Measurements from ENCODE around the gene MRM1.
"Not testable (repeated sequence)": the region's sequence is repeated elsewhere in the genome, so short reads cannot be mapped to it uniquely, and the experiment has no call there.

MRM1 gene

DNA sequence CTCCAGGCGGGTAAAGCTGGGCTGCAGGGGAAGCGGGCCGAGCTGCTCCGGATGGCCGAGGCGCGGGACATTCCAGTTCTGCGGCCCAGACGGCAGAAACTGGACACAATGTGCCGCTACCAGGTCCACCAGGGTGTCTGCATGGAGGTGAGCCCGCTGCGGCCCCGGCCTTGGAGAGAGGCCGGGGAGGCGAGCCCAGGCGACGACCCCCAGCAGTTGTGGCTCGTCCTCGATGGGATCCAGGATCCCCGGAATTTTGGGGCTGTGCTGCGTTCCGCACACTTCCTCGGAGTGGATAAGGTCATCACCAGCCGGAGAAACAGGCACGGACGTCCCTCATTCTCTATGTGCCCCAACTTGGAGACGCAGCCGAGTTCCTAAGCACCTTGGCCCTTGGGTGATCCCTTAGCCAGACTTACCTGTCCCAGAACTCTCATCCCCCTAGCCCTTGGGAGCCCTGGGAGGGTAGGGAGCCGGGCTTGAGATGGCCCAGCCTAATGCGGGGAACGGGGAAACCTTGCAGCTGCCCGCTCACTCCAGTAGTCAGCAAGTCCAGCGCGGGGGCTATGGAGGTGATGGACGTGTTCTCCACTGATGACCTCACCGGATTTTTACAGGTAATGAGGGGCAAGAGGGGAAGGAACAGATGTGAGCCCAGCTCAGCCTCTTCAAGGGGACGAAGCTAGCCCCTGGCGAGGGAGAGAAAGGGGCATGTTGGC is 806 bp downstream of the MRM1 start:
- no peak for DNase-seq

DNA sequence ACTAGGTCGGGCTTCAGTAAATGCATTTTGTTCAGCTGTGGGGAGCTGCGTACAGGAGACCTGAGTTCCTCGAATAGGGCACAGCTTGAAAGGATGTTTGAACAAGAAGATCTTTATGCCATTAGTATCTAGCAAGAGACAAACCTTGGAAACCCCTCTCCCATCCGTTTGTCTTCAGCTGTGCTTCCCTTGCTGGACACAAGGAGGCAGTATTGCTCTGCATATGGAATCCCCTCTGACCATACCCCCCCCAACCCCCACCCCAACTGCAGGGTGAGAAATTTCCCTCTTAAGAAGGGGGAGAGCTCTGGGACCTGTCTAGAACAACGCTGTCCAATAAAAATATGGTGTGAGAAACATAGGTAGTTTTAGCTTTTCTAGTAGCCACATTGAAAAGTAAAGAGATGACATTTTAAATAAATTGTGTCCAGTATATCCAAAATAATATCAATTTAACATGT is 1.6 kb downstream of the MRM1 start:
- peak; percentile 69 for DNase-seq

DNA sequence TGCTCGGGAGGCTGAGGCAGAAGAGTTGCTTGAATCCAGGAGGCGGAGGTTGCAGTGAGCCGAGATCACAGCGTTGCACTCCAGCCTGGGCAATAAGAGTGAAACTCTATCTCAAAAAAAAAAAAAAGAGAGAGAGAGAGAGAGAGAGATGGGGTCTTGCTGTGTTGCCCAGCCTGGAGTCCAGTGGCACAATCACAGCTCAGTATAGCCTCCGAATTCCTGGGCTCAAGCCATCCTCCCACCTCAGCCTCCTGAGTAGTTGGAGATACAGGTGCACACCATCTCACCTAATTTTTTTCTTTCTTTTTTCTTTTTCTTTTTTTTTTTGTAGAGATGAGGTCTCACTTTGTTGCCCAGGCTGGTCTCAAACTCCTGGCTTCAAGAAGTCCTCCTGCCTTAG is 3.6 kb downstream of the MRM1 start:
- DNase-seq, result not testable (repeated sequence)

DNA sequence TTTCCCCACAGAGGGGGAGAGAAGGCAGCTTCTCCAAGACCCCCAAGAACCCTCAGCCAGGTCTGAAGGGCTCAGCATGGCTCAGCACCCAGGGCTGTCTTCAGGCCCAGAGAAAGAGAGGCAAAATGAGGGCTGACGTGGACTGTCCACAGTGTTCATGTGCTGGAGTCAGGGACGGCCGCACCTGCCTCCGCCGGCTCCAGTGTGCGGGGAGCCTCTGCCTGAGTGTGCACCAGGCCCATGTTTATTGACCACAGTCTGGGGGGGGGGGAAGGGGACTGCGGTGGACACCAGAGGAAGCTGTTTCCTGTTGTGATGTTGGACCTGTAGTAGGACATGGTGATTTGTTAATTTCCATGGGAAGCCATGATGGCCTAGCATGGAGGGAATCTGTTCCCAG is 6.9 kb downstream of the MRM1 start:
- DNase-seq, result no peak

DNA sequence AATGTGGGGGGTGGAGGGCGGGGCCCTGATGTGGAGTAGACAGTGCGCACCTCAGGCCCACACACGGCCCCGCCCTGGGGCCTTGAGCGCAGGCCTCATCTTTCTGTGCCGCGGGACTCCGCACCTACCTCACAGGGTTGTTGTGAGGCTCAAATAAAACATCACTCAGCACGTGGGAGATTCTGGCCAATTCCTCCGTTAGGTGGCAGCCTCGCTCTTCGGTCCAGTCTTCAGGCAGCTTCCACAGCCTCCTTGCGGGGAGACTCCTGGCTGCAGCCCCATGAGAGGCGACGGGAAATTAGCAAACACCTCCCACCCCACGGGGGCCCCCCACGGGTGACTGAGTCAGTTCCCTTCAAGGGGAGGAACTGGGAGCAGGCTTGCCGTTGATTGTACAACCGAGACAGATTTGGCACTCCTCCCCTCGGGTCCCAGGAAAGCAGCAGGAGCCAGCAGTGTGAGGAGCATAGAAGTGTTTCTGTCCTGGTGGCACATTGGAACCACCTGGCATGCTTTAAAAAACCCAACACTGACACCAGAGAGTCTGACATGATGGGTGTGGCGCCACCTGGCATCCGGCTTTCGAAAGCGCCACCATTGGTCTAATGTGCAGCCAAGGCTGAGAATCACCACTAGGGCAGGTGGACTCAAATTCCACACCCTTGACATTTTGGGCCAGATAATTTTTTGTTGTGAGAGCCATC is 7.6 kb downstream of the MRM1 start:
- DNase-seq, result peak; percentile 19

DNA sequence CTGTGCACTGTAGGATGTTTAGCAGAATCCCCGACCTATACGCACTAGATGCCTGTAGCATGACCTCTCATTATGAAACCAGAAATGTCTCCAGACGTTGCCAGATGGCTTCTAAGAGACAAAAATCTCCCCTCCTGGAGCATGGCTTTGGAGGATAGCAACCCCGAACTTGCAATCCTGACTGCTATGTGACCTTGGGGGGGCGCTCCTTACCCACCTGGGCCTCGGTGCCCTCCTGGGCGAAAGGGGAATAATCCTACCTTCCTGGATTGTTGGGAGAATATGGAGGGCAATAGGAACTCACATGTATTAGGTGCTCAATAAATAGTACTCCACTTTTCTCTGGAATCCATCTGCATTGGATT is 8.1 kb downstream of the MRM1 start:
- DNase-seq, result no peak

DNA sequence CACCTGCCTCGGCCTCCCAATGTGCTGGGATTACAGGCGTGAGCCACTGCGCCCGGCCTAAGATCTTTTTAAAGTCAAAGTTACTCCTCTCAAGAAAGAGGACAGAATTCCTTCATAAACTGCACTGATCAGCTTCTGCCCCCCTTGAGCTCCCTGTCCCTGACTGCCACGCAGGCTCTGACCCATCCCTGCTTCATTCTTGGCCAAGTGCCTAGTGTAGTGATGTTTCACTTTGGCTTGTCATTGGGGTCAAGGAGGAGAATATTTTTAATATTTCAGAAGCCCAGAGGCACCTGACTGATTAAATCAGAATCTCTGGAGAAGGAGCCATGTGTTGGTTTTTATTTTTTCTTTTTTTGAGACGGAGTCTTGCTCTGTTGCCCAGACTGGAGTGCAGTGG is 9.1 kb downstream of the MRM1 start:
- DNase-seq, result no peak

DNA sequence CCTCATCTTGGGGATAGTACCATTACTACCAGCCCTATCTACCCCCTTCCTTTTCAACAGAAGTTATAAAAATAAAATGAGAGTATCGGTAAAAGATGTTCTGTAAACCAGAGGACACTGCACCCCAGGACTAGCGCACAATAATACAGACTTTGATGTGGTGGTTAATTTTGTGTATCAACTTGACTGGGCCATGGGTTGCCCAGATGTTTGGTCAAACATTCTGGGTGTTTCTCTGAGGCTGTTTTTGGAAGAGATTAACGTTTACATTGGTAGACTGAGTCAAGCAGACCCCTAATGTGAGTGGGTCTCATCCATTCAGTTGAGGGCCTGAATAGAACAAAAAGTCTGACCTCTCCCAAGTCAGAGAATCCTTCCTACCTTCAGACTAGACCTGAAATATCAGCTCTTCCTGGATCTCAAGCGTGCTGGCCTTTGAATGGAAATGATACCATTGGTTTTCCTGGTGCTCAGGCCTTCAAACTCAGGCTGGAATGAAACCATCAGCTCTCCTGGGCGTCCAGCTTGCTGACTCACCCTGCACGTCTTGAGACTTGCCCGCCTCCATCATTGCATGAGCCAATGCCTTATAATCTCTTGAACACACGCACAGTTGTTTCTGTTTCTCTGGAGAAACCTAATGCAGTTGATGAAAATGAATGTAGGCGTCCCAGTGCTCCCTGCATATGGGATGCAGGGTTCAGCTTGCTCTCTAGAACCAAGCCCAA is 10.1 kb downstream of the MRM1 start:
- no peak for DNase-seq

DNA sequence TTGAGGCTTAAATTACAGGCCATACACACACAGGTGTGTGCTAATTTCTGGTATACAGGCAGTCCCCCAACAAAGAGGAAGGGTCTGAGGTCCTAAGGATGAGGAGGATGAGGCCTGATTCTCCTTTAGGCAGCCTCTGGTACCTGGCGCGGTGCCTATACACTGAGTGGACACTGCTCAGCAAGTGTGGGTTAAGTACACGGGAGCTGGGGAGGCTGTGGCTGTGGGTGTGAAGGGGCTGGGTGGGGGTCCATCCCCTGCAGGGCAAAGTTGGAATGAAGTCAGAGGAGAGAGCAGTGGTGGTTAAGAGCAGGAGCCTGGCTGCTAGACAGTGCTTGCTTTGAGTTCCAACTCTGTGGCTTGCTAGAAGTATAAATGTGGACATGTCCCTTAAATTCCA is 10.9 kb downstream of the MRM1 start:
- DNase-seq, result no peak

DNA sequence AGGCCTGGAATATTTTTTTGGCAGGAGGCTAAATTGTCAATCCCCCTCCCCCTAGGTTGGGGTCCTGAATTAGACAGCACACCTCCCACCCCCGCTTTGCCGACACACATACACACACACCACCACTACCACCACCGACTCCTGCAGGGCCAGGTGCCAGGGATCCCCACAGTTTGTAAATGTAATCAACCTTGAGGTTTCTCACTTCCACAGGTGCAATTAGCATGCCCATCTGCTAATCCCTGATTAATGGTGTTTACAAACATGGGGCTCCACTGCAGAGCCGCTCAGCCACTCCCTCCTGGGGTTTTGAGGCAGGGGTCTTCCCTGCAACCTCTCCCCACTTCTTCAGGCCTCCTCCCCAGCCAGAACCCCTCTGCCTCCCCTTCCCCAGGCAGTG is 11.8 kb downstream of the MRM1 start:
- DNase-seq, result no peak

DNA sequence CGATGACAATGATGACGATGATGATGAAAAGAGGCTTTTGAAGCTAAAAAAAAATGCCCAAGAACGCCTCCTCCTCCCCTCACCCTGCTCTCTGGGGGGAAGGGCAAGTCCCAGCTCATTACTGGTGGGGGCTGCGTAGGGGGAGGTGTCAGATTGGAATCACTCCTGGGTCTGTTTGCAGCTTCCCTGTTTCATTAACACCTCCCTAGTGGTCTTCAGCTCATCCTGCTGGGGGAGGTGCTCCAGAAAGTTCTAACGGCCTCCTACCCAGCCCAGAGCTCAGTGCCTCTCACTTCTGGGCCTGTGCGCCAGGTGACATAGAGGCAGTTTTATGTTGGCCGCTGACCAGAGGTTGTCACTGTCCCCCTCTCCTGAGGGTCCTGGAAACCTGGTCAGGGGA is 12.7 kb downstream of the MRM1 start:
- DNase-seq, result no peak

DNA sequence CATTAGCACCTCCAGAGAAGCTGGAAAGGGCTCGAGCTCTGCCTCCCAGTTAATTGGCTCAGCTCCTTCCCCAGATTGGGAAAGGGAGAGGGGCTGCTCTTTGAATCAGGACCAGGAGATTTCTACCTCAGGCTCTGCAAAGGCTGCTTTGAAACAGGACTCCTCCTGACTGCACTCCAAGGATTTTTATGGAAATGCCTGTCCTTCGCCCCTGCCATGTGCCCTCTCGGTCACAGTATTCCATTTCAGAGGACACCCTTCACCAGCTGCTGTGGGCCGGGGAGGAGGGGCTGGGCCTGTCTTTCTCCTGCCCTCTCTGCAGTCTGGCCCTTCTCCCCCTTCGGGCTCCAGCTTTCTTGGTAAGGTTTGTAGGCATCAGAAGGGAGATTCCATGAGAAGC is 13.6 kb downstream of the MRM1 start:
- DNase-seq, result no peak

DNA sequence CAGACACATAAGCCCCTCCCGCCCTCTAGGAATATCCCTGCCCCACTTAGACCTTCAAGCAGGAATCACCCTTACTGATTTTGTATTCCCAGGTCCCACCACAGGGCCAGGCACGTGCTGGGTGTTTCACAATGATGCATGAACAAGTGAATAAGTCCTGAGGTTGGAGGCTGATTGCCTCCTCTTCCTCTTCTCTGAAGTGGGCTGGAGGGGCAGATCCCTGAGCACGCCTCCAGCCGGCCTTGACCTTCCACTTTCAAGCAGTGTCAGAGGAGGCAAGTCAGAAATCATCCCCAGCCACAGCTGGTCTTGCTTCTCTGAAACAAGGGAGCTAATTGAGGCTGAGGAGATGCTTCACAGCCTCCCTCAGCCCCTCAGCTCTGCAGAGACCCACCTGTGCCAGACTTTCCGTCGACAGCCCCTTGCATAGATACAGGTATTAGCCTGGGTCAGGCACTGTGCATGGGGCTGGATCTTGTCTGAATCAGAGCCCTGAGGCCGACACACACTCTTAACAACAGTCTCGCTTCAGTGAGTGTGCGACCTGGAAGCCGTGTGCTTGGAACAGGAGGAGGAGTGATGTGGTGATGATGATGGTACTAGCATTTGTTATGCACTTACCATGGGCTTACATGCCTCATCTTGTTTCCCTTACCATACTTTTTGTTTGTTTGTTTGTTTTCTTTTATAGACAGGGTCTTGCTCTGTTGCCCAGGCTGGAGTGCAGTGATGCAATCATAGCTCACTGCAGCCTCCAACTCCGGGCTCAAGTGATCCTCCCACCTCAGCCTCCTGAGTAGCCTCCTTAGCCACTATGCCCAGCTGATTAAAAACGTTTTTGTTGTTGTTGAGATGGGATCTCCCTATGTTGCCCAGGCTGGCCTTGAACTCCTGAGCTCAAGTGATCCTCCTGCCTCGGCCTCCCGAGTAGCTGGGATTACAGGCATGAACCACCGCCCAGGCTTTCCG is 15.0 kb downstream of the MRM1 start:
- DNase-seq, result no peak

DNA sequence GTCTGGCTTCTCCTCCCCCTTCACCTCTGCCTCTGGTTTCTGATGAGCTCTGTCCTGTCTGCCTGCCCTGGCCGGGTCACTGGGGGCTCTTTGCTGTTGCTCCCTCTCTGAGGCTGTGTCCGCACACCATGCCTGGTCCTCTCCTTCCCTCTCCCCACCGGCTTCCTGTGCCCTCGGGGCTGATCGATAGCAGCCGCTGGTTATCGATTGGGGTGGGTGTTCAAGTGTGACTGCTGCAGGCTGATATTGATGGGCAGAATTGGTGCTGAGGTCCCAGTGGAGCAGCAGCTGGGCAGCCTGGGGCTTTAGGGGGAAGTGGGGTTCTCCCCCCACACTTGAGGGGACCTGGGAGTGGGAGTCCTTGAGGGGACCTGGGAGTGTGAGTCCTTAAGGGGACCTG is 16.4 kb downstream of the MRM1 start:
- DNase-seq, result no peak

DNA sequence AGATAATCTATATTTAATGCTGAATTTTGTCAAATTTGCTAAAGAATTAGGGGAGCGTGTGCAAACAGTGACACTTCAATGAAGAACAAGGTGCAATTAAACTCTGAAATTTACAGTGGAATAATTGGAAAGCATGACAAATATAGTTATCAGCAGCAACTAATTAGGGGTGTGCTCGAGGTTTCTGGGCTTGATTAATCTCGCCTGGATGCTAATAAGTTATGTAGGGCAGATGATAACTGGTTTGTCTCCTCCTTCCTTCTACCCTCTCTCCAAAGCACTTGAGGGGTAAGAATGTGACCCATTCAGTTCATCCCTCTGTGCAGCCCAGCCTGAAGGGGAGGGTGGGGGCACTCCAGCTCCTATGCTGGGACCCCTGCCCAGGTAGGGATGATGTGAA is 21.9 kb downstream of the MRM1 start:
- DNase-seq, result no peak

DNA sequence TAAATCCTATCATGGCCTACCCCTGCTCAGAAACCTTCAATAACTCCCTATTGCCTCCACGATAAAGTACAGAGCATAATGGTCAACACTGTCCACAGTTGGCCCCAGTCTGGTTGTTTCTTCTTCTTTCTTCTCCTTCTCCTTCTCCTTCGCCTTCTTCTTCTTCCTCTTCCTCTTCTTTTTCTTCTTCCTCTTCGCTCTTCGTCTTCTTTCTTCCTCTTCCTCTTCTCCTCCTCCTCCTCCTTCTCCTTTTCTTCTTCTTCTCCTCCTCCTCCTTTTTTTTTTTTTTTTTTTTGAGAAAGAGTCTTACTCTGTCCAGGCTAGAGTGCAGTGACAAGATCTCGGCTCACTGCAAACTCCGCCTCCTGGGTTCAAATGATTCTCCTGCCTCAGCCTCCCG is 23.8 kb downstream of the MRM1 start:
- no peak for DNase-seq

DNA sequence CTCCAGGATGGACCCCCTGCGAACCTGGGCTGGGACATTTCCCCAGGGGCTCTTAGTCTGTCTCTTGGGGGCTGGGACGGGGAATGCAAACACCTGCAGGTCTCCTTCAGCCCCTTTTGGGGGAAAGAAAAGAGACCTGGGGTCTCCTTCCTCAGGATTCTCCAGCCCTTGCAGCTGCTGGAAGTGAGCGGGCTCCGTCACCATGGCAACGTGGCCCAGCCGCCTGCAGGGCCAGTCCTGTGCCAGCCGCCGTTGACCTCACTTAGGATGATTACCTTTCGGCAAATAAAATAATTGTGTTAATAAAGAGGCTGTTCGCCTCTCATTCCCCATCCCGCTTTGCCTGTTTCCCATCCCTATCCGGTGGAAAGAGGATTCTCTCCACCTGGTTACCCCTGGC is 25.7 kb downstream of the MRM1 start:
- no peak for DNase-seq

DNA sequence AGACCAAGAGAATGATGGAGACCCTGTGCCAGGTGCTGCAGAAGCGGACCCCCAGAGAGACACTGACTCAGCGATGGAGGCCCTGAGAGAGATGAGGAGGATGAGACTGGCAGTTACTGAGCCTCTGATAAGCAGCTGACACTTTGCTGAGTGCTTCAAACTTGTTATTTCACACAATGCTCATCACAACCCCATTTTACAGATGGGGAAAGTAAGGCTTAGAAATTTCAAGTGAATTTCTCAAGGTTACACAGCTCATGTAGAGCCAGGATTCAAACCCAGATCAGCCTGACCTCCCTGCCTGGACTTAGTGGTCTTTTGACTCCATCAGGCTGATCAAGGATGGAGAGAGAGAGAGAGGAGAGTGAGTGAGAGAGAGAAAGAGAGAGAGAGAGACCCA is 27.2 kb downstream of the MRM1 start:
- DNase-seq, result no peak

DNA sequence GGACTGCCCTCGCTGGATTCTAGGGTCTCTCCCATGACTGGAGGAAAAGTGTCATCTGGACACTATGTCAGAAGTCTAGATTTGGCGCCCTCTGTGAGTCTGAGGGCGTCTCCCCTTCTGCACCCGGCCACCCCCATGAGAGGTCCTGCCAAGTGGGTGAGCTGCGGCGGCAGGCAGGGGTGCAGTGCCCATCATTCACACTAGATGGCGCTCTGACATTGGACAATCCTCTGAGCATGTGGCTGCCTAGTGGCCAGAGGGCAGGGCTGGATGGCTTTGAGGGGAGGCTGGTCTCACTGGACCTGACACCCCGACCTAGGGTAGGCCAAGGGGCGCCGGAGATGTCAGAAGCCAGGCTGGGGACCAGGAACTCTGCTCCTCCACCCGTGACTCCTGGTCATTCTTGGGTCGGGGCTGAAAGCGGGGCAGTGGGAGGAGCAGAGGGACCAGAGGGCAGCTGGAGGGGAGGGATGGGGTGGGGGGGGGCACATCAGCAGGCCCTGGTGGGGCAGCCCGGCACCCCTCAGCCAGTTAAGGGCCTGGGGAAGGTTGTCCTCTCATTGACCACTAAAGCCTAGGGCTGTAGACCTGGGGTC is 28.0 kb downstream of the MRM1 start:
- peak; percentile 68 for DNase-seq

DNA sequence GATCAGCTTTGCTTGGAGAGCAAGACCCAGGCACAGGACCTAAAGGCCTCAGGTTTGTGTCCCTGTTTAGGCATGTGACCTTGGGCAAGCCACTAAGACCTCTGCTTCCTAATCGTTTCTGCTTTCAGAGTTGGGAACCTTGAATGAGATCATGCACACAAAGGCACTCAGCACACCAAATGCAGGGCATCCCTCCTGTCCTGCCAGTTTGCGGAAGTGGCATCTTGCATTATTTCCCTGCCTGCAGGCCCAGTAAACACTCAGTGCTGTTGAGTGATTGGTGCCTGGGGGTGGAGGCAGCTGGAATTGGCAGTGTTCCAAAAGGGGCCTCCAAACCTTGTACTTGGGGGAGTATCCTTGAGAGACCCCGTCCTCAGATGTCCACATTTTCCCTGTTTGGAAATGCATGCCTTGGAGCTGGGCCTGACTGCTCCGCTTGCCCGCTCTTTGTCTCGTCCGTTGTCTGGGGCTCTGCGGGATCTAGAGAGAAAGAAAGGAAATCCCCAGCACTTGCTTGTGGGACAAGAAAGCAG is 28.7 kb downstream of the MRM1 start:
- no peak for DNase-seq

DNA sequence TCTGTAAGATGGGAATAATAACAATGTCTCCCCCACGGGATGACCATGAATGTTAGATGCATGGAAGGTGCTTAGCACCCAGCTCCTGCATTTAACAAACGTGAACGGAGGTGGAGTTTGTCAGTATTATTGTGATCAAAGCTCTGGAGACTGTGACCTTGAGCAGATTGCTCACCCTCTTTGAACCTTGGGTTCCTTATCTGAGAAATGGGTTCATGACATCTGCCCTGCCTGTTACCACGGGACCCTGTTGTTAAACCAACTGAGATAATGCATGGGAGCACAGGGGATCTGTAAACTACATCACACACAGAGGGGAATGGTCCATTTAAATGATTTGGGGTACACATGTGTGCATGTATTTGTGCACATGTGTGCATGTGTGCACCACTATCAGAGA is 29.6 kb downstream of the MRM1 start:
- no peak for DNase-seq
